ENCODE results near the gene GAS2. TPM values are rescaled to one million over a fixed set of nuclear protein-coding genes. Genes with fewer than 3 reads are reported as not detected.

The GAS2 gene
- total RNA-seq, 2 experiments from 2014 or later, result 0.85 to 1.1 TPM

DNA sequence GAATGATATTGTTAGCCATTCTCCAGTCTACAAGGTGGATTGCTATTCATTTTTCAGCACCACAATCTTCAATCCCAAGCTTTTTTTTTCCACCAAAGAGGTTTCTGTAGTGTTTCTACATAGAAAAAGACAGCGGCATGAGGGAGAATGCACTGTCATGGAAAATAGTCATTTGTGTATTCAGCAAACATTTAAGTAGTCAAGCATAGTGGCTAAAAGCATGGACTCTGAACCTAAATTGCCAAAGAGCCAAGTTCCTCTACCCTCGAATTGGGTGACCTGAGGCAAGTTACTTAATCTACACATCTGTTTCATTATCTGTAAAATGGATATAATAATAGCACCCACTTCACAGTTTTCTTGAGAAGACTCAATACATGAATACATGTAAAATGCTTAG, 14.2 kb downstream of the GAS2 start:
- CTCF ChIA-PET, result no interaction called here
- Mint-ChIP-seq H3K36me3 (no peaks in the 10 kb centered on the region), H3K4me1 (ENCODE audit: low read depth) (no peaks in the 10 kb centered on the region), H3K9me3 (no peaks in the 10 kb centered on the region), H3K4me3 (no peak overlapping the region), H3K27me3 (peaks cover 2% of the 10 kb centered on the region), H3K27ac (no peak overlapping the region)
- POLR2A ChIA-PET, result no interaction called here
- intact Hi-C loops (cut with micrococcal nuclease), result no loop called here
- DNase-seq, result no peak

GRCh38 chr11:22681281-22681812, 14.9 kb downstream of the GAS2 start:
- CTCF ChIA-PET, result no interaction called here
- H3K4me3 Mint-ChIP-seq, result no peak overlapping the region
- no peaks in the 10 kb centered on the region for H3K36me3 Mint-ChIP-seq
- peaks cover 2% of the 10 kb centered on the region for H3K27me3 Mint-ChIP-seq
- no peak overlapping the region for H3K27ac Mint-ChIP-seq
- intact Hi-C loops (cut with micrococcal nuclease), result no loop called here
- DNase-seq, result no peak
- H3K9me3 Mint-ChIP-seq, result no peaks in the 10 kb centered on the region
- H3K4me1 Mint-ChIP-seq (ENCODE audit: low read depth), result no peaks in the 10 kb centered on the region
- POLR2A ChIA-PET, result no interaction called here

DNA sequence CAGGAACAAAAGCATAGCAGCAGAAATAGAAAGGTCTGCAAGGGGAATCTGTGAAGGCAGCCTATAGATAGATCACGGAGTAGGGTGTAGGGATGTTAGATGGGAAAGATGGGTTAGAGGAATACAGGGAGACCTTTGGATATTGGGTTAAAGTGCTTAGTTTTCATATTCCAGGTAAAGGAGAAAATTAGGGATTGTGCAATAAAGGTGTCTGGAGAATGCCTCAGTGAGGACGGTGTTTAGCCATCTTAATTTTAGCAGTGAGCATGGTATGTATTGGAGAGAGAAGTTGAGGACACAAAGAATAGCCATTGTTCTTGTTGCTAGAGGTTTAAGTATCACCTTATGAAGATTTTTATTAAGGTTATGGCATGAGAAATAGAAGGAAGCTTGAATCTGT, 17.7 kb downstream of the GAS2 start:
- Mint-ChIP-seq H3K27ac (no peak overlapping the region), H3K4me3 (no peak overlapping the region), H3K27me3 (peaks cover 2% of the 10 kb centered on the region), H3K9me3 (no peaks in the 10 kb centered on the region), H3K4me1 (ENCODE audit: low read depth) (no peaks in the 10 kb centered on the region), H3K36me3 (no peaks in the 10 kb centered on the region)
- DNase-seq, result no peak
- POLR2A ChIA-PET, result no interaction called here
- intact Hi-C loops (cut with micrococcal nuclease), result no loop called here
- CTCF ChIA-PET, result no interaction called here

- CTCF ChIA-PET, result no interaction called here
Observed at GRCh38 chr11:22685111-22685510, 18.7 kb downstream of the GAS2 start.

GRCh38 chr11:22688914-22689313, 22.5 kb downstream of the GAS2 start:
- no peak overlapping the region for H3K4me3 Mint-ChIP-seq
- ChIA-PET POLR2A (no interaction called here), CTCF (no interaction called here)
- no peaks in the 10 kb centered on the region for H3K9me3 Mint-ChIP-seq
- H3K27ac Mint-ChIP-seq, result no peak overlapping the region
- intact Hi-C loops (cut with micrococcal nuclease), result no loop called here
- peaks cover 8% of the 10 kb centered on the region for H3K4me1 Mint-ChIP-seq (ENCODE audit: low read depth)
- no peak for DNase-seq
- no peaks in the 10 kb centered on the region for H3K27me3 Mint-ChIP-seq
- no peaks in the 10 kb centered on the region for H3K36me3 Mint-ChIP-seq

More at GRCh38 chr11:22685111-22685510, 18.7 kb downstream of the GAS2 start:
- DNase-seq, result no peak
- Mint-ChIP-seq H3K4me1 (ENCODE audit: low read depth) (no peaks in the 10 kb centered on the region), H3K9me3 (no peaks in the 10 kb centered on the region), H3K27ac (no peak overlapping the region), H3K36me3 (no peaks in the 10 kb centered on the region), H3K27me3 (peaks cover 2% of the 10 kb centered on the region), H3K4me3 (no peak overlapping the region)
- intact Hi-C loops (cut with micrococcal nuclease), result no loop called here
- POLR2A ChIA-PET, result no interaction called here

DNA sequence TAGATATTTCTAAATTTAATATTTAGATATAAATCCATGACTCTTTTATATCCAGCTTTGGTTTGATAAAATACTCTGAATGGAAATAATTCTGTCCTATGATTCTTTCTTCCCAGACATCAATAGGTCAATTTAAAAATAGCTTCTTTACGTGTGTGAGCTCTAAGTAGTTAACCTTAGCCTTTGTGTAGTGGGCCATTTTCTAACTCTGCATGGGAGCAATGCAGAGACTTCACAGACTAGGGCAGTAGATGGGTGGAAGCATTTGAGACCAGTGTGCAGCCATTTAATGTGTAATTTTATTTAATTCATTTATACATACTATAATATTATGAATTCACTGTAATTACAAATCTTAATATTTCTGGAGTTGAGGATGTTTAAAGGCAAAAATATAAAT, 23.8 kb downstream of the GAS2 start:
- no peak overlapping the region for H3K27ac Mint-ChIP-seq
- ChIA-PET CTCF (interaction anchor here (0.7 kb wide), 1 partner anchor 25 kb away, joined by 3 read pairs; no protein-coding TSS in a partner anchor), POLR2A (no interaction called here)
- DNase-seq, result no peak
- intact Hi-C loops (cut with micrococcal nuclease), result no loop called here
- H3K4me3 Mint-ChIP-seq, result no peak overlapping the region
- H3K9me3 Mint-ChIP-seq, result no peaks in the 10 kb centered on the region
- no peaks in the 10 kb centered on the region for H3K27me3 Mint-ChIP-seq
- H3K4me1 Mint-ChIP-seq (ENCODE audit: low read depth), result peaks cover 8% of the 10 kb centered on the region
- no peaks in the 10 kb centered on the region for H3K36me3 Mint-ChIP-seq

DNA sequence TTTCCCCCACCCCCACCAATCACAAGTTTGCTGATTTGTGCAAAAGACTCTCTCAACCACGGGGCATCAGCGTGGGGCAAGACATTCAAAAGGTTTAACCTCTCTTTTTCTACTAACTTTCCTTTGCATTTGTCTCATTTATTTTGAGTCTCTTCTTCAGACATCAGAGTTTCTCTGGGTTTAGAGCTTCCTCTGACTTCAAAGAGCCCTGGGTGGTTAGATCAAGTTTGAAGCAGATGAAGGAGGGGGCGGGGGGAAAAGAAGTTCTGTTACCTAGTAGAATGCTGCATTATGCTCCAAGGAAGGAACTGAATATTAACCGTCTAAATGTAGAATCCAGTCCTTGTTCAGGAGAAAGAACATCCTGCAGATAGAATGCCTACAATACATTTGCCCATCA, 24.5 kb downstream of the GAS2 start:
- CTCF ChIA-PET, result no interaction called here
- no peak overlapping the region for H3K4me3 Mint-ChIP-seq

DNA sequence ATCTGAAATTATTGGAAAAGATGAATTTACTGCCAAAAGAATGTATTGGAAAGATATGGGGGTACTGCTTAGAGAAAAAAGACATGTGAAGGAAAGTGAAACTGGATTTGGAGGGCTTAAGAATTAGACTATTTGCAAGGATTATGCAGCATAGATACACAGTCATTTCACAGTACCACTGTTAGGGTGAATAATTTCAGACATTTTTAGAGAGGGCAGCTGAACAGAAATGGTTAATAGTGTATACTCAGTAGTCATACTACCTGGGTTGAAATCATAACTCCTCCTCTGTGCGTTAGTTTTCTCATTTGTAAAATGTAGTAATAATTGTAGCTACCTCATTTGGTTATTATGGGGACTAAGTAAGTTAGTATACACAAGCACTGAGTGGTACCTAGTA, 33.0 kb downstream of the GAS2 start:
- CTCF ChIA-PET, result no interaction called here
- no peaks in the 10 kb centered on the region for H3K36me3 Mint-ChIP-seq

More for the DNA sequence above, 24.5 kb downstream of the GAS2 start:
- Mint-ChIP-seq H3K36me3 (no peaks in the 10 kb centered on the region), H3K4me1 (ENCODE audit: low read depth) (peaks cover 8% of the 10 kb centered on the region), H3K27ac (no peak overlapping the region), H3K27me3 (no peaks in the 10 kb centered on the region), H3K9me3 (no peaks in the 10 kb centered on the region)
- POLR2A ChIA-PET, result no interaction called here
- no peak for DNase-seq
- intact Hi-C loops (cut with micrococcal nuclease), result no loop called here

GRCh38 chr11:22702031-22702430, 35.6 kb downstream of the GAS2 start:
- peaks cover 9% of the 10 kb centered on the region for H3K4me1 Mint-ChIP-seq (ENCODE audit: low read depth)
- no peak for DNase-seq
- H3K4me3 Mint-ChIP-seq, result no peak overlapping the region
- no peaks in the 10 kb centered on the region for H3K27me3 Mint-ChIP-seq
- ChIA-PET CTCF (no interaction called here), POLR2A (no interaction called here)
- H3K27ac Mint-ChIP-seq, result no peak overlapping the region
- no peaks in the 10 kb centered on the region for H3K9me3 Mint-ChIP-seq
- intact Hi-C loops (cut with micrococcal nuclease), result no loop called here
- no peaks in the 10 kb centered on the region for H3K36me3 Mint-ChIP-seq

More for the DNA sequence above, 33.0 kb downstream of the GAS2 start:
- H3K27me3 Mint-ChIP-seq, result no peaks in the 10 kb centered on the region
- H3K27ac Mint-ChIP-seq, result no peak overlapping the region
- POLR2A ChIA-PET, result no interaction called here
- intact Hi-C loops (cut with micrococcal nuclease), result no loop called here
- H3K4me3 Mint-ChIP-seq, result no peak overlapping the region
- DNase-seq, result no peak
- H3K4me1 Mint-ChIP-seq (ENCODE audit: low read depth), result peaks cover 9% of the 10 kb centered on the region
- no peaks in the 10 kb centered on the region for H3K9me3 Mint-ChIP-seq

GRCh38 chr11:22703040-22703439, 36.6 kb downstream of the GAS2 start:
- no peaks in the 10 kb centered on the region for H3K36me3 Mint-ChIP-seq
- no peaks in the 10 kb centered on the region for H3K9me3 Mint-ChIP-seq
- DNase-seq, result peak; percentile 18
- intact Hi-C loops (cut with micrococcal nuclease), result loop anchor here (1.0 kb wide), 1 partner anchor 77 kb away; no protein-coding TSS in a partner anchor
- ChIA-PET POLR2A (no interaction called here), CTCF (no interaction called here)
- H3K27ac Mint-ChIP-seq, result no peak overlapping the region
- H3K27me3 Mint-ChIP-seq, result no peaks in the 10 kb centered on the region
- H3K4me1 Mint-ChIP-seq (ENCODE audit: low read depth), result peaks cover 9% of the 10 kb centered on the region
- no peak overlapping the region for H3K4me3 Mint-ChIP-seq

- no peak overlapping the region for H3K4me3 Mint-ChIP-seq
- ChIA-PET CTCF (interaction anchor here (0.6 kb wide), 1 partner anchor 9 kb away, joined by 3 read pairs; no protein-coding TSS in a partner anchor), POLR2A (no interaction called here)
- H3K36me3 Mint-ChIP-seq, result no peaks in the 10 kb centered on the region
- H3K27ac Mint-ChIP-seq, result no peak overlapping the region
- intact Hi-C loops (cut with micrococcal nuclease), result loop anchor here (1.0 kb wide), 1 partner anchor 77 kb away; no protein-coding TSS in a partner anchor
- no peaks in the 10 kb centered on the region for H3K27me3 Mint-ChIP-seq
- no peak for DNase-seq
- H3K9me3 Mint-ChIP-seq, result no peaks in the 10 kb centered on the region
- H3K4me1 Mint-ChIP-seq (ENCODE audit: low read depth), result peaks cover 9% of the 10 kb centered on the region
Observed at GRCh38 chr11:22703591-22703990, 37.2 kb downstream of the GAS2 start.

GRCh38 chr11:22707119-22707899, 40.9 kb downstream of the GAS2 start:
- H3K4me1 Mint-ChIP-seq (ENCODE audit: low read depth), result peaks cover 9% of the 10 kb centered on the region
- no peak overlapping the region for H3K4me3 Mint-ChIP-seq
- intact Hi-C loops (cut with micrococcal nuclease), result no loop called here
- no peak for DNase-seq
- CTCF ChIA-PET, result no interaction called here
- peaks cover 3% of the 10 kb centered on the region for H3K27me3 Mint-ChIP-seq
- no peaks in the 10 kb centered on the region for H3K36me3 Mint-ChIP-seq
- H3K9me3 Mint-ChIP-seq, result no peaks in the 10 kb centered on the region
- POLR2A ChIA-PET, result no interaction called here
- no peak overlapping the region for H3K27ac Mint-ChIP-seq
